Measurements from ENCODE around the gene POGZ.

The POGZ gene

DNA sequence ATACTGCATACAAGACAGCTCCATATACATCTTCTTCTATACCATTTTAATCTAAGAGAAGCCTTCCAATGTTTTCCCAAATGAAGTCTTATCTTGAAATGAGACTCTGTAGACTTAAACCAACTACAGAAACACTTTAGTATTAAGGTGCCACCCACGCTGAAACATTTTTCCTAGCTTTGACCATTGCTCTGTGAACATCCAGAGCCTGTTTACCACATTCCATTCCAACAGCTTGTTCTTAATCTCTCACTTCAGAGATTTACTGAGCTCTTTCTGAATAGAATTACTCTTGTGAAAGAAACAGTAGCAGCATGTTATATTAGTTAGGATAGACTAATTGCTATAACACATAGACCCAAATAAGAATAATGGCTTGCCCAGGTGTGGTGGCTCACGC is 19.6 kb upstream of the POGZ start:
- no peak for DNase-seq (ENCODE audit: extremely low spot score)
- POLR2A ChIA-PET, result no interaction called here
- CTCF ChIA-PET, result interaction anchor here (1.0 to 1.2 kb wide), 2 partner anchors 10 to 15 kb away, joined by 3 to 4 read pairs; no protein-coding TSS in a partner anchor
- TF ChIP-seq, protein P1, sequence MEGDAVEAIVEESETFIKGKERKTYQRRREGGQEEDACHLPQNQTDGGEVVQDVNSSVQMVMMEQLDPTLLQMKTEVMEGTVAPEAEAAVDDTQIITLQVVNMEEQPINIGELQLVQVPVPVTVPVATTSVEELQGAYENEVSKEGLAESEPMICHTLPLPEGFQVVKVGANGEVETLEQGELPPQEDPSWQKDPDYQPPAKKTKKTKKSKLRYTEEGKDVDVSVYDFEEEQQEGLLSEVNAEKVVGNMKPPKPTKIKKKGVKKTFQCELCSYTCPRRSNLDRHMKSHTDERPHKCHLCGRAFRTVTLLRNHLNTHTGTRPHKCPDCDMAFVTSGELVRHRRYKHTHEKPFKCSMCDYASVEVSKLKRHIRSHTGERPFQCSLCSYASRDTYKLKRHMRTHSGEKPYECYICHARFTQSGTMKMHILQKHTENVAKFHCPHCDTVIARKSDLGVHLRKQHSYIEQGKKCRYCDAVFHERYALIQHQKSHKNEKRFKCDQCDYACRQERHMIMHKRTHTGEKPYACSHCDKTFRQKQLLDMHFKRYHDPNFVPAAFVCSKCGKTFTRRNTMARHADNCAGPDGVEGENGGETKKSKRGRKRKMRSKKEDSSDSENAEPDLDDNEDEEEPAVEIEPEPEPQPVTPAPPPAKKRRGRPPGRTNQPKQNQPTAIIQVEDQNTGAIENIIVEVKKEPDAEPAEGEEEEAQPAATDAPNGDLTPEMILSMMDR (IDR thresholded peaks at IDR 0.05; ENCODE audit: control extremely low read depth, extremely low read depth, low read depth, missing control alignments), result no peak

- ChIA-PET POLR2A (no interaction called here), CTCF (interaction anchor here (1.2 kb wide), 1 partner anchor 14 kb away, joined by 3 read pairs; no protein-coding TSS in a partner anchor)
- no peak for DNase-seq (ENCODE audit: extremely low spot score)
- TF ChIP-seq, protein P1 (IDR thresholded peaks at IDR 0.05; ENCODE audit: control extremely low read depth, extremely low read depth, low read depth, missing control alignments), result no peak
These were observed 19.0 kb upstream of the POGZ start for GRCh38 chr1:151478140-151478812.

DNA sequence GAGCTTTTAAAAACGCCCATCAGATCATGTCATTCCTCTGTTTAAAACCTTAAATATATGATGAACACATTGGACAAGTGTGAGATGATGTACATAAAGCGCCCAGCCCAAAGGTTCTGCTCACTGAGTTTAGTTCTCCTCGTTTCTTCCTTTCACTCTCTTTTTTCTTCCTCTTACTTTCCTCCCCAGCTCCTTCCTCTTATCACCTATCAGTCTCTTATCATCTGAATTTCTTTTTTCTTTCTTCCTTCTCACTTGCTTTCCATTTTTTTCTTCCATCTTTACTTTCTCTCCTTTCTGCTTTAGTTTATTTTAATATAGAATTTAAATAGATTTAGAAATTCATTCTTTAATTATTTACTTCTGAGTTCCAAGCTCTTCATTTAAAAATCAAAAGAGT is 17.8 kb upstream of the POGZ start:
- POLR2A ChIA-PET, result no interaction called here
- DNase-seq (ENCODE audit: extremely low spot score), result no peak
- TF ChIP-seq, protein P1 (IDR thresholded peaks at IDR 0.05; ENCODE audit: control extremely low read depth, extremely low read depth, low read depth, missing control alignments), result no peak
- CTCF ChIA-PET, result interaction anchor here (1.4 kb wide), 1 partner anchor 12 kb away, joined by 3 read pairs; no protein-coding TSS in a partner anchor

- ChIA-PET CTCF (interaction anchor here (1.0 to 6.4 kb wide), 5 partner anchors 13 to 59 kb away, joined by 4 to 50 read pairs (median 6); partner anchors contain the start of gene POGZ), POLR2A (interaction anchor here (1.3 kb wide), 1 partner anchor 19 kb away, joined by 3 read pairs; no protein-coding TSS in a partner anchor)
- DNase-seq (ENCODE audit: extremely low spot score), result no peak
- TF ChIP-seq, protein P1 (IDR thresholded peaks at IDR 0.05; ENCODE audit: control extremely low read depth, extremely low read depth, low read depth, missing control alignments), result no peak
These were observed 16.8 kb upstream of the POGZ start for GRCh38 chr1:151476083-151476482.

DNA sequence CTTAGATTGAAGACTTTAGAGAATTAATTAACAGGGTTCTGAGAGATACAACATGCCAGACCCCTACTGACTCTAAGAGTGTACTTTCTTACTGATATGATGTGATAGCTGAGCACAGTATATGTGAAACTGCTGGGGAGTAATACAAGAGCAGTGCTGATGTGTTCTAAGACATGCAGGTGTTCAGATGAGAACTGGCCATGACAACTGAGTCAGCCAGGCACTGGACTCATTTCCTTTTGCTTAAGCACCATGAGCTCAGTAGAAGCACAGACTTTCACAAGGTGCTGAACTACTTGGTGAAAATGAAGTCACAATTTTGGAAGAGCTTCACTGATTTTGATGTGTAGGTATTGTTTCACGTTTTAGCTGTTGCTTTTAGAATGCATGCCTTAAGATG is 15.9 kb upstream of the POGZ start:
- TF ChIP-seq, protein P1 (IDR thresholded peaks at IDR 0.05; ENCODE audit: control extremely low read depth, extremely low read depth, low read depth, missing control alignments), result no peak
- ChIA-PET POLR2A (interaction anchor here (0.7 to 1.3 kb wide), 5 partner anchors 8 to 20 kb away, joined by 3 to 4 read pairs (median 4); no protein-coding TSS in a partner anchor), CTCF (interaction anchor here (0.7 to 6.4 kb wide), 11 partner anchors 12 to 259 kb away, joined by 3 to 50 read pairs (median 4); partner anchors contain the start of genes POGZ and TUFT1)
- DNase-seq (ENCODE audit: extremely low spot score), result peak; percentile 80

- CTCF ChIA-PET, result interaction anchor here (0.7 to 6.4 kb wide), 10 partner anchors 12 to 260 kb away, joined by 3 to 50 read pairs (median 4); partner anchors contain the start of genes POGZ and TUFT1
- TF ChIP-seq, protein P1 (IDR thresholded peaks at IDR 0.05; ENCODE audit: control extremely low read depth, extremely low read depth, low read depth, missing control alignments), result no peak
- POLR2A ChIA-PET, result interaction anchor here (1.1 to 1.3 kb wide), 3 partner anchors 10 to 20 kb away, joined by 3 to 4 read pairs (median 3); no protein-coding TSS in a partner anchor
- DNase-seq (ENCODE audit: extremely low spot score), result no peak
These were observed 15.5 kb upstream of the POGZ start for GRCh38 chr1:151474745-151475144.
